Natural killer cell (primary cell): Measurements from ENCODE around the gene KLRK1. TPM values are rescaled to one million over a fixed set of nuclear protein-coding genes. Genes with fewer than 3 reads are reported as not detected.

Experiments
- ATAC-seq, 3 donors: fragments of 150-1000 bp in 2 of 3; fragments of 200-7000 bp in 1 of 3; cut with Tn5 transposase; 1 replicate in 1 of 3; 2 replicates in 2 of 3; pipeline ENCODE4 v1.10.0; 2021; ENCODE audit warnings: mild to moderate bottlenecking in 2 of 3, moderate library complexity in 2 of 3
- DNase-seq, 2 donors: peaks; one replicate each; pipeline versions ENCODE4 v3.0.0 to v3.0.0-alpha.2; 2013 to 2021; ENCODE audit warnings: mixed read lengths in 1 of 2
- H3K27ac ChIP-seq: one replicate; pipeline ENCODE4 v1.5.1; 2013; ENCODE audit warnings: mild to moderate bottlenecking, low read length
- H3K27me3 ChIP-seq: one replicate; pipeline ENCODE4 v1.6.1; 2013; ENCODE audit warnings: low read length; ENCODE audit not compliant: control insufficient read depth, insufficient read depth
- H3K36me3 ChIP-seq: one replicate; pipeline ENCODE4 v1.6.1; 2013; ENCODE audit warnings: low read length; ENCODE audit not compliant: control insufficient read depth, insufficient read depth
- H3K4me1 ChIP-seq: one replicate; pipeline ENCODE4 v1.6.1; 2013; ENCODE audit warnings: low read length; ENCODE audit not compliant: control insufficient read depth, insufficient read depth
- H3K4me3 ChIP-seq: one replicate; pipeline ENCODE4 v1.5.1; 2013; ENCODE audit warnings: low read length
- H3K9me3 ChIP-seq: one replicate; pipeline ENCODE4 v1.6.1; 2013; ENCODE audit warnings: low read length; ENCODE audit not compliant: control insufficient read depth, insufficient read depth
- H3K27ac Mint-ChIP-seq, 2 donors: one replicate each; pipeline ENCODE4 v1.8.0; 2022; ENCODE audit warnings: mild to moderate bottlenecking in 2 of 2, mixed read lengths in 2 of 2, moderate library complexity in 1 of 2
- H3K27me3 Mint-ChIP-seq, 2 donors: one replicate each; pipeline ENCODE4 v1.8.0; 2022; ENCODE audit warnings: low read depth in 2 of 2, mixed read lengths in 2 of 2
- H3K36me3 Mint-ChIP-seq: one replicate; pipeline ENCODE4 v1.8.0; 2022; ENCODE audit warnings: mixed read lengths
- H3K4me1 Mint-ChIP-seq, 2 donors: one replicate each; pipeline ENCODE4 v1.8.0; 2022; ENCODE audit warnings: mixed read lengths in 2 of 2
- H3K4me3 Mint-ChIP-seq: one replicate; pipeline ENCODE4 v1.8.0; 2022; ENCODE audit warnings: mild to moderate bottlenecking, moderate library complexity, mixed read lengths
- H3K9me3 Mint-ChIP-seq, 2 donors: one replicate each; pipeline ENCODE4 v1.8.0; 2022; ENCODE audit warnings: mixed read lengths in 2 of 2
- WGBS: methylation state at CpG from one replicate; pipeline ENCODE4 v1.1.7; 2013; ENCODE audit warnings: missing lambda C conversion rate; ENCODE audit not compliant: insufficient coverage; 5-methylcytosine and 5-hydroxymethylcytosine counted together
- intact Hi-C: fragments of 100-400 bp; cut with micrococcal nuclease; formaldehyde crosslinking; loops from one replicate; pipeline ENCODE4 v1.14.2; 2022
- total RNA-seq, 4 donors: library from RNA; stranded (reverse); fragments of 120-200 nt in 1 of 4; gene quantifications; one replicate each; pipeline versions ENCODE4 v1.2.3 to v1.2.4, GENCODE V29; 2013 to 2022
- TF ChIP-seq, protein P1 (sequence below): fragments of 200-600 bp; IDR thresholded peaks from one replicate; pipeline ENCODE4 v1.8.0; 2022; ENCODE audit warnings: antibody characterized with exemption

KLRK1 gene
- total RNA-seq, 3 donors from 2014 or later (not counting 1 experiment from before 2014, with no cell fraction given): 398 to 543 (median 515) TPM

DNA sequence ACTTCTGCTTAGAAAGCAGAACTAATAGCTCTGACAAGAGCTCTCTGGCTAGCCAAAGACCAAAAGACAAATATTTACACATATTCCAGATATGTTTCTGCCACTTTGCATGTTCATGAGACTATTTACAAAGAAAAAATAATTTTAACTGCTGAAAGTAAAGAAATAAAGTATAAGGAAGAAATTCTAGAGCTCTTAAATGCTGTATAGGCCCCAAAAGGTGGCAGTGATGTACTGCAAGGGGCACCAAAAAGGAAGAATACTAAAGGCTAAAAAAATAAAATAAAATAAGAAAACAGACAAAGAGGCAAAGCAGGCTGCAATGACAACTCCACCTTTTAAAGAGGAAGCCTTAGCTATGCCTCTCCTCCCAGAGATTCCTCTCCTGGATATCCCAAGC is 23.0 kb downstream of the KLRK1 start:
- intact Hi-C loops: loop anchor here (2.0 to 5.0 kb wide), 4 partner anchors 16 to 385 kb away; partner anchors contain the start of gene KLRD1
- Histone ChIP-seq H3K36me3 (peaks cover 37% of the 10 kb centered on the region), H3K4me1 (peaks cover 69% of the 10 kb centered on the region), H3K4me3 (no peak overlapping the region), H3K27ac (peak overlapping the region; percentile 83), H3K9me3 (no peaks in the 10 kb centered on the region), H3K27me3 (no peaks in the 10 kb centered on the region)
- DNase-seq: peak in 1 of 2 donors; percentile 62
- peak overlapping the region; percentile 57 for H3K4me3 Mint-ChIP-seq
- H3K9me3 Mint-ChIP-seq: peaks cover 0 to 2% of the 10 kb centered on the region in 2 donors
- no peak overlapping the region for H3K27ac Mint-ChIP-seq
- TF ChIP-seq, protein P1, sequence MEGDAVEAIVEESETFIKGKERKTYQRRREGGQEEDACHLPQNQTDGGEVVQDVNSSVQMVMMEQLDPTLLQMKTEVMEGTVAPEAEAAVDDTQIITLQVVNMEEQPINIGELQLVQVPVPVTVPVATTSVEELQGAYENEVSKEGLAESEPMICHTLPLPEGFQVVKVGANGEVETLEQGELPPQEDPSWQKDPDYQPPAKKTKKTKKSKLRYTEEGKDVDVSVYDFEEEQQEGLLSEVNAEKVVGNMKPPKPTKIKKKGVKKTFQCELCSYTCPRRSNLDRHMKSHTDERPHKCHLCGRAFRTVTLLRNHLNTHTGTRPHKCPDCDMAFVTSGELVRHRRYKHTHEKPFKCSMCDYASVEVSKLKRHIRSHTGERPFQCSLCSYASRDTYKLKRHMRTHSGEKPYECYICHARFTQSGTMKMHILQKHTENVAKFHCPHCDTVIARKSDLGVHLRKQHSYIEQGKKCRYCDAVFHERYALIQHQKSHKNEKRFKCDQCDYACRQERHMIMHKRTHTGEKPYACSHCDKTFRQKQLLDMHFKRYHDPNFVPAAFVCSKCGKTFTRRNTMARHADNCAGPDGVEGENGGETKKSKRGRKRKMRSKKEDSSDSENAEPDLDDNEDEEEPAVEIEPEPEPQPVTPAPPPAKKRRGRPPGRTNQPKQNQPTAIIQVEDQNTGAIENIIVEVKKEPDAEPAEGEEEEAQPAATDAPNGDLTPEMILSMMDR: peak; percentile 28
- peaks cover 24 to 41% of the 10 kb centered on the region in 2 donors for H3K4me1 Mint-ChIP-seq
- no peaks in the 10 kb centered on the region for H3K27me3 Mint-ChIP-seq
- peaks cover 39% of the 10 kb centered on the region for H3K36me3 Mint-ChIP-seq
- ATAC-seq: peak in 2 of 3 donors; percentile 16 to 20

DNA sequence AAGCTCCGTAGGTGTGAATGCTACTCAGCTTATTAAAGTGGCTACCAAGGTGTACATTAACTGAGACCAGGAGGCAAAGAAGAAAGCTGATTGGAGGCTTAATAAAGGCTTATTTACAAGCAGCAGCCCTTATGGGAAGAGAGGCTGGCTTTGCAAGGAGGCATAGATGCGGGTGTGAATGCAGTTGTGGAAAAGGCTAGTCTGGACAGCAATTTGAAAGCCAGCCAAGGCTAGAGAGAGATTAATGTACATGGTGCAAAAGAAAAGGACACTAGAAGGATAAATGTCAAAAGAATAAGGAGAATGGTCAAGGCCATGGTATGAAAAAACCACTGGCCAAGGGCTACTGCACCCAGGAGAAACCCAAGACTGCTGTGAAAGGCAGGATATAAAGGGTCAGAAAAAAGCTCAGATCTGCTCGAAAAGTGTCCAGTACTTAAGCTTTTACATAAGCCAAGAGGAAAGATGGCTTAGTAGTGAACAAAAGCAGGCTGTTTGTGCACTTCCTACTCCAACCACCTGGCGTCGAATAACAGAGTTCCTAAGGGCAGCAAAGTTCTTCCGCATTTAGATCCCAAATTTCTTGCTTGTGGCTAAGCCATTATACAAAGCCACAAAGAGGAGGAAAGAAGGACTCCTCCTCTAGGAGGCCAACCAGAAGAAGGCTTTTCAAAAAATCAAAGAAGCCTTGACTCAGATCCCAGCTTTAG is 24.0 kb downstream of the KLRK1 start:
- Mint-ChIP-seq H3K36me3 (peaks cover 29% of the 10 kb centered on the region), H3K4me1 (peaks cover 23 to 40% of the 10 kb centered on the region in 2 donors), H3K27ac (no peak overlapping the region), H3K27me3 (no peaks in the 10 kb centered on the region), H3K9me3 (peaks cover 0 to 2% of the 10 kb centered on the region in 2 donors), H3K4me3 (no peak overlapping the region)
- Histone ChIP-seq H3K27ac (peak overlapping the region; percentile 83), H3K4me1 (peaks cover 68% of the 10 kb centered on the region), H3K9me3 (no peaks in the 10 kb centered on the region), H3K27me3 (no peaks in the 10 kb centered on the region), H3K4me3 (peak overlapping the region; percentile 70), H3K36me3 (peaks cover 30% of the 10 kb centered on the region)
- DNase-seq (peak in 1 of 2 donors; percentile 35), ATAC-seq (no peak)
- TF ChIP-seq, protein P1: no peak
- WGBS: 41% methylated on average over 6 of the region's 6 CpGs
- intact Hi-C loops: loop anchor here (2.0 to 5.0 kb wide), 5 partner anchors 17 to 386 kb away; partner anchors contain the start of gene KLRD1

DNA sequence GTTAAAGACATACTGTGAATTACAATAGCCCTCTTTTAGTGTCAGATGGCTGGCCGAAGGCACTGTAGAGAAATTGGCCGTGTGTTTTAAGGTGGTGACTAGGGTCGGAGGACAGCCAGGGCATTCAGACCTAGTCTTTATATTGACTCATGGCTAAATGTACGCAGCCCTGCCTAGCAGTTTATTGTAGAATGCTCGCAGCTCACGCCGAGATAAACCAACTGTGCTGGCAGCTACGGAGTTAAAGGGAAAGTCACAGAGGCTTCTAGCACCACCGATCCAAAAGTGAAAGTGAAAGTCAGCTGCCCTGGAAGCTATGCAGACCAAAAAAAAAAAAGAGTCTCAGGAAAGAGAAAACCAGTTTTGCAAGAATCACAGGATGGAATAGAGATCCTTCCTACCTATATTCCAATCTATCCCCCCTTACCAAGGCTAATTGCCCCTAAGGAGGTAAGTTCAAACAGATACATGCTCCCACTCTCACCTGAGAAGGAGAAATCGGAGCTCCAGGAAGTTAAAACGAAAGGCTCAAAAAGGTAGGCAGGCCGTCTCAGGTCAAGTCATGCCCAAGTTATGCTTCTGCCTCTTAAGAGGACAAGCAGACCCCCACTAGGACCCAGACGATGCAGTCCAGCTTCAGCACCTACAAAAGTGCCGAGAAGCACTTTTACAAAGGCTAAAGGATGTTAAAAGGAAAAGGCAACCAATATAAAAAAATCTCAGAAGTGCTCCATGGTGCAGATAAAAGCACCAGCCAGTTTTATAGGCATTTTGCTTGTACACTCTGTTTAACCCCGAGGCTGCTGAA is 24.8 kb downstream of the KLRK1 start:
- TF ChIP-seq, protein P1: no peak
- peaks cover 23 to 40% of the 10 kb centered on the region in 2 donors for H3K4me1 Mint-ChIP-seq
- no peaks in the 10 kb centered on the region for H3K27me3 ChIP-seq
- no peaks in the 10 kb centered on the region for H3K27me3 Mint-ChIP-seq
- H3K4me3 ChIP-seq: peak overlapping the region; percentile 70
- no peak overlapping the region for H3K4me3 Mint-ChIP-seq
- peaks cover 0 to 2% of the 10 kb centered on the region in 2 donors for H3K9me3 Mint-ChIP-seq
- H3K27ac Mint-ChIP-seq: no peak overlapping the region
- peaks cover 21% of the 10 kb centered on the region for H3K36me3 ChIP-seq
- WGBS: under 1% methylated on average over 15 of the region's 15 CpGs
- no peaks in the 10 kb centered on the region for H3K9me3 ChIP-seq
- peak; percentile 51 to 90 for DNase-seq
- H3K4me1 ChIP-seq: peaks cover 63% of the 10 kb centered on the region
- ATAC-seq: peak; percentile 74 to 83 (median 80)
- intact Hi-C loops: loop anchor here (2.0 to 5.0 kb wide), 4 partner anchors 30 to 387 kb away; partner anchors contain the start of gene KLRD1
- H3K27ac ChIP-seq: peak overlapping the region; percentile 83
- peaks cover 22% of the 10 kb centered on the region for H3K36me3 Mint-ChIP-seq
